Measurements from ENCODE around the gene C1QTNF4. TPM values are rescaled to one million over a fixed set of nuclear protein-coding genes. Genes with fewer than 3 reads are reported as not detected.
"Not testable (repeated sequence)": the region's sequence is repeated elsewhere in the genome, so short reads cannot be mapped to it uniquely, and the experiment has no call there.

Gene C1QTNF4
- total and polyA plus RNA-seq, 2 of the 13 experiments (the other 11 are each of a cell fraction or from before 2014, with no cell fraction given), result not detected

GRCh38 chr11:47557004-47557403 lies 37.2 kb downstream of the C1QTNF4 start (continued):
- TF ChIP-seq BCL3 (CRISPR knock-in tag; IDR thresholded peaks at IDR 0.05) (peak; percentile 98), CREM (IDR thresholded peaks at IDR 0.05) (peak; percentile 15; the same call in 1 of the 2 replicates), ADNP (CRISPR knock-in tag; IDR thresholded peaks at IDR 0.05) (peak; percentile 50; the same call in 1 of the 2 replicates), RXRA (CRISPR knock-in tag; IDR thresholded peaks at IDR 0.05) (peak; percentile 87), HOXA3 (CRISPR knock-in tag; IDR thresholded peaks at IDR 0.05) (peak; percentile 22; the same call in 1 of the 2 replicates), FOXK1 (CRISPR knock-in tag; IDR thresholded peaks at IDR 0.05; ENCODE audit: borderline replicate concordance, low read depth) (peak; percentile 35; the same call in 1 of the 2 replicates), GFI1 (CRISPR knock-in tag; IDR thresholded peaks at IDR 0.05; ENCODE audit: borderline replicate concordance) (peak; percentile 94), THRA (CRISPR knock-in tag; IDR thresholded peaks at IDR 0.05; ENCODE audit: borderline replicate concordance) (peak; percentile 46; the same call in 1 of the 2 replicates), SOX6 (CRISPR knock-in tag; IDR thresholded peaks at IDR 0.05) (peak; percentile 67), ZNF362 (CRISPR knock-in tag; IDR thresholded peaks at IDR 0.05; ENCODE audit: borderline replicate concordance) (peak; percentile 84), FOXP4 (CRISPR knock-in tag; IDR thresholded peaks at IDR 0.05) (peak; percentile 67; the same call in 1 of the 2 replicates), SKIL (CRISPR knock-in tag; IDR thresholded peaks at IDR 0.05; ENCODE audit: borderline replicate concordance) (0 out of 2 replicates have a peak, but pooled peaks have one; percentile 39), ZGPAT (CRISPR knock-in tag; IDR thresholded peaks at IDR 0.05) (peak; percentile 71; the same call in 1 of the 2 replicates), SKI (IDR thresholded peaks at IDR 0.05; ENCODE audit: partially characterized antibody) (peak; percentile 65), KDM1A (CRISPR knock-in tag; IDR thresholded peaks at IDR 0.05) (peak; percentile 63; the same call in 1 of the 2 replicates), ZNF770 (CRISPR knock-in tag; IDR thresholded peaks at IDR 0.05) (peak; percentile 93)
- TF ChIP-seq CREM (CRISPR knock-in tag; IDR thresholded peaks at IDR 0.05); SOX6 (IDR thresholded peaks at IDR 0.05): not testable (repeated sequence)
